ENCODE results near the gene KIAA1328. TPM values are rescaled to one million over a fixed set of nuclear protein-coding genes. Genes with fewer than 3 reads are reported as not detected.

The KIAA1328 gene
- total RNA-seq, 2 donors from 2014 or later: 4.8 to 5.2 TPM

DNA sequence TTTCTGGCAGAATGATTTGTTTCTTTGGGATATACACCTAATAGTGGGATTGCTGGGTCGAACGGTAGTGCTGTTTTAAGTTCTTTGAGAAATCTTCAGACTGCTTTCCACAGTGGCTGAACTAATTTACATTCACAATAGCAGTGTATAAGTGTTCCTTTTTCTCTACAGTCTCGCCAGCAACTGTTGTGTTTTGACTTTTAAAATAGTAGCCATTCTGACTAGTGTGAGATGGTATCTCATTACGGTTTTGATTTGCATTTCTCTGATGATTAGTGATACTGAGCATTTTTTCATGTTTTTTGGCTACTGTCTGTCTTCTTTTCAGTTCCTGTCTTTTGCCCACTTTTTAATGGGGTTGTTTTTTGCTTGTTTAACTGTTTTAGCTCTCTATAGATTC is 306.2 kb downstream of the KIAA1328 start:
- Histone ChIP-seq H3K27ac (no peak overlapping the region), H3K4me3 (no peak overlapping the region), H3K36me3 (no peaks in the 10 kb centered on the region), H3K4me1 (no peaks in the 10 kb centered on the region), H3K9me3 (no peaks in the 10 kb centered on the region), H3K27me3 (no peaks in the 10 kb centered on the region), H3K9ac (ENCODE audit: low read depth in 2 of 2, low read length in 2 of 2) (no peak overlapping the region)
- intact Hi-C loops (cut with DNase I): no loop called here
- no peak for DNase-seq
- no peak for TF ChIP-seq CTCF (IDR thresholded peaks at IDR 0.05)

- H3K9ac ChIP-seq (ENCODE audit: low read depth in 2 of 2, low read length in 2 of 2): no peak overlapping the region
- DNase-seq: no peak
- H3K27ac ChIP-seq: no peak overlapping the region
- H3K4me1 ChIP-seq: no peaks in the 10 kb centered on the region
- intact Hi-C loops (cut with DNase I): no loop called here
- no peaks in the 10 kb centered on the region for H3K27me3 ChIP-seq
- H3K9me3 ChIP-seq: no peaks in the 10 kb centered on the region
- H3K36me3 ChIP-seq: no peaks in the 10 kb centered on the region
- H3K4me3 ChIP-seq: no peak overlapping the region
- TF ChIP-seq CTCF (IDR thresholded peaks at IDR 0.05): no peak
These were observed 309.5 kb downstream of the KIAA1328 start for GRCh38 chr18:37138456-37138855.

GRCh38 chr18:37139876-37140275 is 310.9 kb downstream of the KIAA1328 start:
- H3K27ac ChIP-seq: no peak overlapping the region
- no peaks in the 10 kb centered on the region for H3K4me1 ChIP-seq
- intact Hi-C loops (cut with DNase I): no loop called here
- H3K27me3 ChIP-seq: no peaks in the 10 kb centered on the region
- no peak overlapping the region for H3K4me3 ChIP-seq
- no peak overlapping the region for H3K9ac ChIP-seq (ENCODE audit: low read depth in 2 of 2, low read length in 2 of 2)
- no peak for TF ChIP-seq CTCF (IDR thresholded peaks at IDR 0.05)
- no peaks in the 10 kb centered on the region for H3K9me3 ChIP-seq
- H3K36me3 ChIP-seq: no peaks in the 10 kb centered on the region
- no peak for DNase-seq

GRCh38 chr18:37144921-37145320 is 316.0 kb downstream of the KIAA1328 start:
- no peak for DNase-seq
- no peaks in the 10 kb centered on the region for H3K9me3 ChIP-seq
- no peak overlapping the region for H3K9ac ChIP-seq (ENCODE audit: low read depth in 2 of 2, low read length in 2 of 2)
- no peaks in the 10 kb centered on the region for H3K27me3 ChIP-seq
- H3K4me1 ChIP-seq: no peaks in the 10 kb centered on the region
- H3K36me3 ChIP-seq: no peaks in the 10 kb centered on the region
- no peak overlapping the region for H3K27ac ChIP-seq
- intact Hi-C loops (cut with DNase I): no loop called here
- H3K4me3 ChIP-seq: no peak overlapping the region
- no peak for TF ChIP-seq CTCF (IDR thresholded peaks at IDR 0.05)

DNA sequence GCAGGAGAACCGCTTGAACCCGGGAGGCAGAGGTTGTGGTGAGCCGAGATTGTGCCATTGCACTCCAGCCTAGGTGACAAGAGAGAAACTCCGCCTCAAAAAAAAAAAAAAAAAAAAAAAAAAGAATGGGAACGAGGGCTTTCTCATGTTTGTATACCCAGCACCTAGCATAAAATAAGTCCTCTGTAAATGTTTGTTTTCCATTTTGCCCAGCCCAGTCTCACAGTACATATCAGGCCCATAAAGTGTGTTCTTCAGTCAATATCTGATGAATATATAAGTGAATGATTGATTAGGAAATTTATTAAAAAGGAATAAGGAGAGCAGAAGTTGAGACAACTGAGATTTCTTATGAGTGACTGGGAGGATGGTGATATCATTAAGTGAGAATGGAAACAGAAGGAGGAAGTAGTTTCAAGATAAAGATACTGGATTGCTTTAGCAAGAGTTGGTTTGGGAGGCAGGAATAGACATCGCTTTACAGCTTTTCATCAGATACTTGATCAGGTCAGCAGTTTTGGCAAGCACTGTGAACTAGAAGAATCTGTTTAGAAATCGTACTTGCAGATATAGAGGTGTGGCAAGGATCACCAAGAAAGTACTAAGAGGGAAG is 327.5 kb downstream of the KIAA1328 start:
- Histone ChIP-seq H3K9me3 (no peaks in the 10 kb centered on the region), H3K9ac (ENCODE audit: low read depth in 2 of 2, low read length in 2 of 2) (no peak overlapping the region), H3K4me1 (no peaks in the 10 kb centered on the region), H3K27me3 (no peaks in the 10 kb centered on the region), H3K4me3 (no peak overlapping the region), H3K27ac (no peak overlapping the region), H3K36me3 (no peaks in the 10 kb centered on the region)
- no peak for TF ChIP-seq CTCF (IDR thresholded peaks at IDR 0.05)
- no peak for DNase-seq
- intact Hi-C loops (cut with DNase I): no loop called here
